Left lung (tissue), 10 donors: ENCODE data around the gene SLC35A2. TPM values are rescaled to one million over a fixed set of nuclear protein-coding genes. Genes with fewer than 3 reads are reported as not detected.
"Not testable (repeated sequence)": the region's sequence is repeated elsewhere in the genome, so short reads cannot be mapped to it uniquely, and the experiment has no call there.

ENCODE experiments used
- ATAC-seq: fragments of 200-7000 bp; cut with Tn5 transposase; one replicate; pipeline ENCODE4 v1.9.1; 2020; ENCODE audit warnings: moderate library complexity
- DNase-seq, 4 donors: peaks; one replicate each; pipeline ENCODE4 v3.0.0-alpha.2; 2013 to 2020
- H3K27ac ChIP-seq, 2 donors: fragments of 200-600 bp; sonication (generic) in 1 of 2; one replicate each; pipeline versions ENCODE4 v1.5.0 to v1.8.0; 2020 to 2021
- H3K27me3 ChIP-seq, 2 donors: fragments of 200-600 bp; sonication (generic) in 1 of 2; one replicate each; pipeline versions ENCODE4 v1.5.0 to v1.8.0; 2020 to 2021
- H3K36me3 ChIP-seq, 2 donors: fragments of 200-600 bp; sonication (generic) in 1 of 2; one replicate each; pipeline versions ENCODE4 v1.5.0 to v1.8.0; 2020 to 2021
- H3K4me1 ChIP-seq, 2 donors: fragments of 200-600 bp; one replicate each; pipeline ENCODE4 v1.8.0; 2021
- H3K4me3 ChIP-seq, 2 donors: fragments of 200-600 bp; sonication (generic) in 1 of 2; one replicate each; pipeline versions ENCODE4 v1.5.0 to v1.8.0; 2020 to 2021; ENCODE audit warnings: mild to moderate bottlenecking in 1 of 2
- H3K9me3 ChIP-seq, 2 donors: fragments of 200-600 bp; sonication (generic) in 1 of 2; one replicate each; pipeline versions ENCODE4 v1.5.0 to v1.8.0; 2020 to 2021
- intact Hi-C, 2 donors: fragments of 100-400 bp; cut with DNase I; formaldehyde crosslinking; loops; one replicate each; pipeline versions ENCODE4 v1.11.2 to v1.14.2; 2022
- polyA plus RNA-seq, 6 donors: library from polyadenylated mRNA; unstranded; fragments of 120-200 nt; gene quantifications; one replicate each; pipeline ENCODE4 v1.2.1, GENCODE V29; 2013; ENCODE audit not compliant: insufficient read length in 6 of 6
- total RNA-seq, 2 donors: library from RNA; stranded (reverse); fragmentation: NEBNext Ultra II Directional; extraction: Animal tissue kit (Norgen Biotek cat#: 25700); gene quantifications; one replicate each; pipeline ENCODE4 v1.2.1, GENCODE V29; 2021
- TF ChIP-seq, protein P1 (sequence below), 2 donors: fragments of 200-600 bp; sonication (generic) in 1 of 2; IDR thresholded peaks; one replicate each; pipeline versions ENCODE4 v1.5.0 to v1.8.0; 2021; ENCODE audit warnings: antibody characterized with exemption in 2 of 2
- donor health status: DM: no; HTN: yes; CAD: no.
- donor health status: DM: no; HTN: no; CAD: no.

The SLC35A2 gene
- total and polyA plus RNA-seq, 8 donors: 21.5 to 39.4 (median 24.6) TPM

DNA sequence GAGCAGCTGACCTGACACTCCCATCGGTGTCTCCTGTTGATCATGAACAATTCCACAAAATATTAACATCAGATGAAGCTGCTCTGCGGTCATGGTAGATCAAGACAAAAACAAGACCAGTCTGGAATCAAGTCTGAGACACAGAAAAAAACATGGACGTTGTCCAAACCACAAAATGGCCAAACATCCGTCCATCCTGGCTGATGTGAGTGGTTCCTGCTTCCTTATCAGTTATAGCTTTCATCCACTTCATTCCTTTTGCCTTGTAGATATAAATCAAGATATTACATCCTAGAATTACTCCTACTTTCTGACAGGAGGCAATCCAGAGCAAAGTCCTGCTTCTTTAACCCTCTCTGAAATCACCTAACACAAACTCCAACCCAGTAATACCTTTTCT, 47.2 kb downstream of the SLC35A2 start:
- Histone ChIP-seq H3K4me1 (no peaks in the 10 kb centered on the region), H3K36me3 (no peaks in the 10 kb centered on the region), H3K27ac (no peak overlapping the region), H3K9me3 (no peaks in the 10 kb centered on the region), H3K4me3 (no peak overlapping the region), H3K27me3 (no peaks in the 10 kb centered on the region)
- intact Hi-C loops: no loop called here
- DNase-seq (no peak), ATAC-seq (no peak)
- TF ChIP-seq, protein P1, sequence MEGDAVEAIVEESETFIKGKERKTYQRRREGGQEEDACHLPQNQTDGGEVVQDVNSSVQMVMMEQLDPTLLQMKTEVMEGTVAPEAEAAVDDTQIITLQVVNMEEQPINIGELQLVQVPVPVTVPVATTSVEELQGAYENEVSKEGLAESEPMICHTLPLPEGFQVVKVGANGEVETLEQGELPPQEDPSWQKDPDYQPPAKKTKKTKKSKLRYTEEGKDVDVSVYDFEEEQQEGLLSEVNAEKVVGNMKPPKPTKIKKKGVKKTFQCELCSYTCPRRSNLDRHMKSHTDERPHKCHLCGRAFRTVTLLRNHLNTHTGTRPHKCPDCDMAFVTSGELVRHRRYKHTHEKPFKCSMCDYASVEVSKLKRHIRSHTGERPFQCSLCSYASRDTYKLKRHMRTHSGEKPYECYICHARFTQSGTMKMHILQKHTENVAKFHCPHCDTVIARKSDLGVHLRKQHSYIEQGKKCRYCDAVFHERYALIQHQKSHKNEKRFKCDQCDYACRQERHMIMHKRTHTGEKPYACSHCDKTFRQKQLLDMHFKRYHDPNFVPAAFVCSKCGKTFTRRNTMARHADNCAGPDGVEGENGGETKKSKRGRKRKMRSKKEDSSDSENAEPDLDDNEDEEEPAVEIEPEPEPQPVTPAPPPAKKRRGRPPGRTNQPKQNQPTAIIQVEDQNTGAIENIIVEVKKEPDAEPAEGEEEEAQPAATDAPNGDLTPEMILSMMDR (IDR thresholded peaks at IDR 0.05): no peak

DNA sequence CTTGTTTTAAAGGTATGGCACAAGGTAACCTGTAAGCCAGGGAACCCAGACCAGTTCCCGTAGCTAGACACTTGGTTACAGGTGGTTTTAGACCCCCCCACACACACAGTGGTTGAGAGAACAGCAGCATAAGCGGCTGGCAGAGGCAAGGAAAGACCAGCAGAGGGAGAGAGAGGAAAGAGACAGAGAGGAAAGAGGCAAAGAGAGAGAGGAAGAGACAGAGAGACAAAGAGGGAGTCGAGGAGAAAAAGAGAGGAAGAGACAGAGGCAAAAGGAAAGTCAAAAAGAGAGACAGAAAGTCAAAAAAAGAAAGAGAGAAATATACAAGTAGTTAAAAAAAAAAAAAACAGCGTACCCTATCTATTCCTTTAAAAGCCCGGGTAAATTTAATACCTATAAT, 56.5 kb downstream of the SLC35A2 start:
- H3K27ac ChIP-seq: no peak overlapping the region
- no peaks in the 10 kb centered on the region for H3K4me1 ChIP-seq
- intact Hi-C loops: no loop called here
- no peaks in the 10 kb centered on the region for H3K27me3 ChIP-seq
- H3K9me3 ChIP-seq: no peaks in the 10 kb centered on the region
- H3K4me3 ChIP-seq: no peak overlapping the region
- ATAC-seq (no peak), DNase-seq (no peak)
- H3K36me3 ChIP-seq: no peaks in the 10 kb centered on the region
- TF ChIP-seq, protein P1 (IDR thresholded peaks at IDR 0.05): no peak

DNA sequence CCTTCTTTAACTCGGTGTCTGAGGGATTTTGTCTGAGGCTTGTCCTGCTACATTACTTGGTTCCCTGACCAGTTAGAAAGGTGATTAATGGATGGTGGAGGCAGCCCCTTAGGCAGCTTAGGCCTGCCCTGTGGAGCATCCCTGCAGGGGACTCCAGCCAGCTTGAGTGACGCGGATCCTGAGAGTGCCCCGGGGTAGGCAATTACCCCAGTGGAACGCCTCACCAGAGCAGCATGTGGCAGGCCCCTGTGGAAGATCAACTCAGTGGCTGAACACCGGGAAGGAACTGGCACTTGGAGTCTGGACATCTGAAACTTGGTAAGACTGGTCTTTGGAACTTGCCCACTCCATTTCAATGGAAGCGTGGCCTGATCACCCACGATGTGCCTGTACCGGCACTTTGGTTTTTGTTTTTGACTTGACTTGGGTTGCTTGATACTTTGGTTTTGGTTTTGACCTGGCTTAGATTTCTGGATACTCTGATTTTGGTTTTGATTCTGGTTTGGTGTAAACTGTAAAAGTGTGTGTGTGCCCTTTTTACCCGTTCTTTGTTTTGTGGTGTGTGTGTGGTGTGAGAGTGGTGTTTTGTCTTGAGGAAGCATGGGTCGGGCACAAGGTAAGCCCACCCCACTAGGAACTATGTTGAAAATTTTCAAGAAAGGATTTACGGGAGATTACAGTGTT, 57.2 kb downstream of the SLC35A2 start:
- H3K9me3 ChIP-seq, H3K4me3 ChIP-seq, DNase-seq, H3K27me3 ChIP-seq, intact Hi-C loops, H3K4me1 ChIP-seq, H3K36me3 ChIP-seq, ATAC-seq, H3K27ac ChIP-seq: not testable (repeated sequence)

DNA sequence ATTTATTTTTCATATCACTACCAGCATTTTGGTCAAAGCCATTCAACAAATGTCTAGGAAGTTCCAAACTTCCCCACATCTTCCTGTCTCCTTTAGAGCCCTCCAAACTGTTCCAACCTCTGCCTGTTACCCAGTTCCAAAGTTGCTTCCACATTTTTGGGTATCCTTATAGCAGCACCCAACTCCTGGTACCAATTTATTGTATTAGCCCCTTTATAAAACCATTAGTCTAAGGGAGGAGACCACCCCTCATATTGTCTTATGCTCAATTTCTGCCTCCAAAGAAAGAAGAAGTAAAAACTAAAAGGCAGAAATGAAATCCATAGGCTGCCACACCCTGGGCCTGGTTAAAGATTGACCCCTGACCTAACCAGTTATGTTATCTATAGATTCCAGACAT, 58.0 kb downstream of the SLC35A2 start:
- intact Hi-C loops, H3K27ac ChIP-seq, ATAC-seq, DNase-seq, H3K27me3 ChIP-seq, H3K4me1 ChIP-seq, H3K36me3 ChIP-seq, H3K4me3 ChIP-seq, H3K9me3 ChIP-seq: not testable (repeated sequence)

Other genes with a start within 250 kb of the SLC35A2 start
- gene WAS, start 227.8 kb downstream of the SLC35A2 start, total RNA-seq: 10 to 100 TPM; 16.4 to 49.1 TPM
- gene WAS, start 227.8 kb downstream of the SLC35A2 start, polyA plus RNA-seq: 1 to 10 TPM; 4.1 to 5.1 (median 4.3) TPM
- gene SUV39H1, start 214.9 kb downstream of the SLC35A2 start, total RNA-seq: 1 to 10 TPM; 5.0 to 6.2 TPM
- gene SUV39H1, start 214.9 kb downstream of the SLC35A2 start, polyA plus RNA-seq: 1 to 10 TPM; 6.0 to 8.4 (median 6.7) TPM
- 1 to 10 TPM in 1 of 2 donors, under 1 TPM in 1; 0.84 to 2.5 TPM for gene GLOD5, start 149.9 kb downstream of the SLC35A2 start, total RNA-seq
- 1 to 10 TPM; 1.3 to 2.3 (median 1.6) TPM for gene GLOD5, start 149.9 kb downstream of the SLC35A2 start, polyA plus RNA-seq
- under 1 TPM; 0.47 to 0.55 TPM for gene GATA1, start 125.1 kb downstream of the SLC35A2 start, total RNA-seq
- 1 to 10 TPM in 3 of 6 donors, under 1 TPM in 3; 0.65 to 1.3 (median 0.97) TPM for gene GATA1, start 125.1 kb downstream of the SLC35A2 start, polyA plus RNA-seq
- gene HDAC6, start 109.6 kb downstream of the SLC35A2 start, total RNA-seq: 10 to 100 TPM; 76.7 to 82.9 TPM
- 100 to 1,000 TPM; 149 to 199 (median 166) TPM for gene HDAC6, start 109.6 kb downstream of the SLC35A2 start, polyA plus RNA-seq
- not detected for gene ERAS, start 85.1 kb downstream of the SLC35A2 start, total RNA-seq
- under 1 TPM in 5 of 6 donors, not detected in 1; 0.14 to 0.52 (median 0.26) TPM for gene ERAS, start 85.1 kb downstream of the SLC35A2 start, polyA plus RNA-seq
- gene PCSK1N, start 76.0 kb downstream of the SLC35A2 start, total RNA-seq: 1 to 10 TPM; 2.3 to 3.9 TPM
- gene PCSK1N, start 76.0 kb downstream of the SLC35A2 start, polyA plus RNA-seq: 1 to 10 TPM; 1.4 to 4.9 (median 3.4) TPM
- 10 to 100 TPM; 36.7 to 41.0 TPM for gene TIMM17B, start 13.9 kb downstream of the SLC35A2 start, total RNA-seq
- gene TIMM17B, start 13.9 kb downstream of the SLC35A2 start, polyA plus RNA-seq: 10 to 100 TPM; 29.5 to 36.0 (median 33.4) TPM
- 10 to 100 TPM; 56.3 to 68.2 TPM for gene PQBP1, start 13.7 kb downstream of the SLC35A2 start, total RNA-seq
- 10 to 100 TPM; 74.0 to 84.6 (median 79.8) TPM for gene PQBP1, start 13.7 kb downstream of the SLC35A2 start, polyA plus RNA-seq
- 10 to 100 TPM; 14.2 to 17.7 TPM for gene PIM2, start 7.4 kb upstream of the SLC35A2 start, total RNA-seq
- gene PIM2, start 7.4 kb upstream of the SLC35A2 start, polyA plus RNA-seq: 1 to 10 TPM; 4.6 to 8.3 (median 5.0) TPM
- gene OTUD5, start 46.0 kb upstream of the SLC35A2 start, total RNA-seq: 10 to 100 TPM; 38.1 to 41.7 TPM
- 10 to 100 TPM; 56.4 to 60.4 (median 59.6) TPM for gene OTUD5, start 46.0 kb upstream of the SLC35A2 start, polyA plus RNA-seq
- 1 to 10 TPM; 2.3 to 4.3 TPM for gene KCND1, start 60.2 kb upstream of the SLC35A2 start, total RNA-seq
- gene KCND1, start 60.2 kb upstream of the SLC35A2 start, polyA plus RNA-seq: 1 to 10 TPM; 4.0 to 5.7 (median 4.5) TPM
- gene GRIPAP1, start 90.6 kb upstream of the SLC35A2 start, total RNA-seq: 10 to 100 TPM; 36.1 to 52.2 TPM
- gene GRIPAP1, start 90.6 kb upstream of the SLC35A2 start, polyA plus RNA-seq: 10 to 100 TPM; 49.1 to 67.1 (median 61.3) TPM
- gene TFE3, start 131.7 kb upstream of the SLC35A2 start, total RNA-seq: 10 to 100 TPM; 48.0 to 63.5 TPM
- 10 to 100 TPM; 36.2 to 46.6 (median 40.2) TPM for gene TFE3, start 131.7 kb upstream of the SLC35A2 start, polyA plus RNA-seq
- 10 to 100 TPM in 1 of 2 donors, 1 to 10 TPM in 1; 9.7 to 11.9 TPM for gene CCDC120, start 147.4 kb upstream of the SLC35A2 start, total RNA-seq
- 10 to 100 TPM; 13.5 to 19.5 (median 16.2) TPM for gene CCDC120, start 147.4 kb upstream of the SLC35A2 start, polyA plus RNA-seq
- gene PRAF2, start 162.4 kb upstream of the SLC35A2 start, total RNA-seq: 10 to 100 TPM; 37.3 to 40.0 TPM
- 10 to 100 TPM; 26.6 to 38.0 (median 33.3) TPM for gene PRAF2, start 162.4 kb upstream of the SLC35A2 start, polyA plus RNA-seq
- gene WDR45, start 168.2 kb upstream of the SLC35A2 start, total RNA-seq: 10 to 100 TPM; 47.5 to 51.6 TPM
- 10 to 100 TPM; 45.8 to 61.5 (median 48.2) TPM for gene WDR45, start 168.2 kb upstream of the SLC35A2 start, polyA plus RNA-seq
- 10 to 100 TPM; 15.5 to 15.7 TPM for gene GPKOW, start 212.1 kb upstream of the SLC35A2 start, total RNA-seq
- gene GPKOW, start 212.1 kb upstream of the SLC35A2 start, polyA plus RNA-seq: 10 to 100 TPM; 19.9 to 24.8 (median 22.2) TPM